ENCODE measurements around the gene SGMS1. TPM values are rescaled to one million over a fixed set of nuclear protein-coding genes. Genes with fewer than 3 reads are reported as not detected.

Gene SGMS1
- total RNA-seq, 2 donors from 2014 or later = 45.3 to 51.3 TPM

GRCh38 chr10:50561816-50562215 lies 61.9 kb downstream of the SGMS1 start:
- Mint-ChIP-seq H3K4me3 (no peak overlapping the region), H3K27ac (peak overlapping the region; percentile 8), H3K4me1 (peaks cover 24% of the 10 kb centered on the region), H3K36me3 (ENCODE audit: low read depth) (no peaks in the 10 kb centered on the region), H3K27me3 (no peaks in the 10 kb centered on the region)
- H3K9me3 ChIP-seq (ENCODE audit: control insufficient read depth, low read length, poor library complexity, severe bottlenecking) = no peaks in the 10 kb centered on the region
- no peak for ATAC-seq
- no peak for DNase-seq

- Mint-ChIP-seq H3K4me3 (no peak overlapping the region), H3K4me1 (peaks cover 28% of the 10 kb centered on the region), H3K27ac (peak overlapping the region; percentile 8), H3K36me3 (ENCODE audit: low read depth) (no peaks in the 10 kb centered on the region), H3K27me3 (no peaks in the 10 kb centered on the region)
- ATAC-seq (no peak), DNase-seq (no peak)
- H3K9me3 ChIP-seq (ENCODE audit: control insufficient read depth, low read length, poor library complexity, severe bottlenecking) = no peaks in the 10 kb centered on the region
Measured at GRCh38 chr10:50561266-50561665, 62.5 kb downstream of the SGMS1 start.

GRCh38 chr10:50560370-50560769 lies 63.4 kb downstream of the SGMS1 start:
- no peak for DNase-seq
- H3K4me1 Mint-ChIP-seq = peaks cover 31% of the 10 kb centered on the region
- no peaks in the 10 kb centered on the region for H3K36me3 Mint-ChIP-seq (ENCODE audit: low read depth)
- H3K9me3 ChIP-seq (ENCODE audit: control insufficient read depth, low read length, poor library complexity, severe bottlenecking) = no peaks in the 10 kb centered on the region
- H3K4me3 Mint-ChIP-seq = no peak overlapping the region
- H3K27ac Mint-ChIP-seq = no peak overlapping the region
- no peaks in the 10 kb centered on the region for H3K27me3 Mint-ChIP-seq
- ATAC-seq = no peak

- Mint-ChIP-seq H3K4me1 (peaks cover 34% of the 10 kb centered on the region), H3K4me3 (no peak overlapping the region), H3K27ac (no peak overlapping the region), H3K27me3 (no peaks in the 10 kb centered on the region), H3K36me3 (ENCODE audit: low read depth) (no peaks in the 10 kb centered on the region)
- DNase-seq (no peak), ATAC-seq (no peak)
- no peaks in the 10 kb centered on the region for H3K9me3 ChIP-seq (ENCODE audit: control insufficient read depth, low read length, poor library complexity, severe bottlenecking)
Measured at GRCh38 chr10:50558371-50558770, 65.4 kb downstream of the SGMS1 start.

- no peak overlapping the region for H3K27ac Mint-ChIP-seq
- ATAC-seq = no peak
- peaks cover 34% of the 10 kb centered on the region for H3K4me1 Mint-ChIP-seq
- H3K9me3 ChIP-seq (ENCODE audit: control insufficient read depth, low read length, poor library complexity, severe bottlenecking) = no peaks in the 10 kb centered on the region
- H3K36me3 Mint-ChIP-seq (ENCODE audit: low read depth) = no peaks in the 10 kb centered on the region
- no peak overlapping the region for H3K4me3 Mint-ChIP-seq
- no peaks in the 10 kb centered on the region for H3K27me3 Mint-ChIP-seq
- DNase-seq = no peak
Measured at GRCh38 chr10:50557130-50557682, 66.5 kb downstream of the SGMS1 start.

- H3K9me3 ChIP-seq (ENCODE audit: control insufficient read depth, low read length, poor library complexity, severe bottlenecking) = no peaks in the 10 kb centered on the region
- H3K4me3 Mint-ChIP-seq = no peak overlapping the region
- H3K27ac Mint-ChIP-seq = no peak overlapping the region
- DNase-seq (no peak), ATAC-seq (no peak)
- no peaks in the 10 kb centered on the region for H3K27me3 Mint-ChIP-seq
- H3K36me3 Mint-ChIP-seq (ENCODE audit: low read depth) = no peaks in the 10 kb centered on the region
- peaks cover 29% of the 10 kb centered on the region for H3K4me1 Mint-ChIP-seq
Measured at GRCh38 chr10:50556237-50557120, 67.3 kb downstream of the SGMS1 start.

GRCh38 chr10:50554995-50555568 lies 68.7 kb downstream of the SGMS1 start:
- no peaks in the 10 kb centered on the region for H3K36me3 Mint-ChIP-seq (ENCODE audit: low read depth)
- H3K27me3 Mint-ChIP-seq = no peaks in the 10 kb centered on the region
- ATAC-seq (no peak), DNase-seq (no peak)
- peaks cover 35% of the 10 kb centered on the region for H3K4me1 Mint-ChIP-seq
- no peaks in the 10 kb centered on the region for H3K9me3 ChIP-seq (ENCODE audit: control insufficient read depth, low read length, poor library complexity, severe bottlenecking)
- H3K27ac Mint-ChIP-seq = peak overlapping the region; percentile 49
- no peak overlapping the region for H3K4me3 Mint-ChIP-seq

- DNase-seq (no peak), ATAC-seq (no peak)
- Mint-ChIP-seq H3K27ac (peak overlapping the region; percentile 57), H3K4me1 (peaks cover 36% of the 10 kb centered on the region), H3K27me3 (no peaks in the 10 kb centered on the region), H3K4me3 (no peak overlapping the region), H3K36me3 (ENCODE audit: low read depth) (no peaks in the 10 kb centered on the region)
- no peaks in the 10 kb centered on the region for H3K9me3 ChIP-seq (ENCODE audit: control insufficient read depth, low read length, poor library complexity, severe bottlenecking)
Measured at GRCh38 chr10:50554376-50554994, 69.3 kb downstream of the SGMS1 start.

- Mint-ChIP-seq H3K4me1 (peaks cover 33% of the 10 kb centered on the region), H3K27ac (peak overlapping the region; percentile 34)
- ATAC-seq = peak; percentile 96
Measured at GRCh38 chr10:50552771-50553535, 70.8 kb downstream of the SGMS1 start.

GRCh38 chr10:50552308-50552707 lies 71.4 kb downstream of the SGMS1 start:
- H3K4me3 Mint-ChIP-seq = no peak overlapping the region

More at GRCh38 chr10:50552771-50553535, 70.8 kb downstream of the SGMS1 start:
- Mint-ChIP-seq H3K4me3 (no peak overlapping the region), H3K36me3 (ENCODE audit: low read depth) (no peaks in the 10 kb centered on the region), H3K27me3 (no peaks in the 10 kb centered on the region)
- DNase-seq = no peak
- no peaks in the 10 kb centered on the region for H3K9me3 ChIP-seq (ENCODE audit: control insufficient read depth, low read length, poor library complexity, severe bottlenecking)

GRCh38 chr10:50551894-50552293 lies 71.9 kb downstream of the SGMS1 start:
- Mint-ChIP-seq H3K27me3 (no peaks in the 10 kb centered on the region), H3K4me1 (peaks cover 32% of the 10 kb centered on the region), H3K4me3 (no peak overlapping the region), H3K36me3 (ENCODE audit: low read depth) (no peaks in the 10 kb centered on the region), H3K27ac (peak overlapping the region; percentile 34)
- no peaks in the 10 kb centered on the region for H3K9me3 ChIP-seq (ENCODE audit: control insufficient read depth, low read length, poor library complexity, severe bottlenecking)
- no peak for DNase-seq
- no peak for ATAC-seq

More at GRCh38 chr10:50552308-50552707, 71.4 kb downstream of the SGMS1 start:
- DNase-seq = no peak
- Mint-ChIP-seq H3K4me1 (peaks cover 32% of the 10 kb centered on the region), H3K27me3 (no peaks in the 10 kb centered on the region), H3K27ac (peak overlapping the region; percentile 34), H3K36me3 (ENCODE audit: low read depth) (no peaks in the 10 kb centered on the region)
- no peaks in the 10 kb centered on the region for H3K9me3 ChIP-seq (ENCODE audit: control insufficient read depth, low read length, poor library complexity, severe bottlenecking)
- ATAC-seq = no peak

GRCh38 chr10:50550291-50550839 lies 73.4 kb downstream of the SGMS1 start:
- no peaks in the 10 kb centered on the region for H3K36me3 Mint-ChIP-seq (ENCODE audit: low read depth)
- H3K9me3 ChIP-seq (ENCODE audit: control insufficient read depth, low read length, poor library complexity, severe bottlenecking) = no peaks in the 10 kb centered on the region
- DNase-seq = no peak
- no peak overlapping the region for H3K4me3 Mint-ChIP-seq
- ATAC-seq = no peak
- H3K27me3 Mint-ChIP-seq = no peaks in the 10 kb centered on the region
- peaks cover 29% of the 10 kb centered on the region for H3K4me1 Mint-ChIP-seq
- peak overlapping the region; percentile 72 for H3K27ac Mint-ChIP-seq

Measured in T-helper 17 cell (primary cell).